ENCODE results near the gene RAP1A.
A peak's percentile ranks its signal among the peaks of the same experiment; 100 is the strongest.
"Not testable (repeated sequence)": the region's sequence is repeated elsewhere in the genome, so short reads cannot be mapped to it uniquely, and the experiment has no call there.

RAP1A gene

GRCh38 chr1:111679541-111679940 lies 60.0 kb downstream of the RAP1A start:
- no peak overlapping the region for H3K27ac Mint-ChIP-seq
- no peaks in the 10 kb centered on the region for H3K27me3 Mint-ChIP-seq (ENCODE audit: low read depth, poor library complexity)
- no peak for DNase-seq
- no peak overlapping the region for H3K4me3 Mint-ChIP-seq
- no peaks in the 10 kb centered on the region for H3K4me1 Mint-ChIP-seq
- H3K9me3 Mint-ChIP-seq, result peaks cover 98% of the 10 kb centered on the region
- TF ChIP-seq CTCF (IDR thresholded peaks at IDR 0.05), result no peak
- peaks cover 96% of the 10 kb centered on the region for H3K36me3 Mint-ChIP-seq (ENCODE audit: low read depth)

- H3K36me3 Mint-ChIP-seq (ENCODE audit: low read depth), result peaks cover 97% of the 10 kb centered on the region
- H3K9me3 Mint-ChIP-seq, result peaks cover 99% of the 10 kb centered on the region
Measured at GRCh38 chr1:111680212-111680800, 60.7 kb downstream of the RAP1A start.

GRCh38 chr1:111685293-111686153 lies 65.9 kb downstream of the RAP1A start:
- peaks cover 85% of the 10 kb centered on the region for H3K9me3 Mint-ChIP-seq
- not testable (repeated sequence) for H3K27me3 Mint-ChIP-seq (ENCODE audit: low read depth, poor library complexity); H3K4me1 Mint-ChIP-seq; H3K27ac Mint-ChIP-seq; DNase-seq; H3K4me3 Mint-ChIP-seq
- peaks cover 76% of the 10 kb centered on the region for H3K36me3 Mint-ChIP-seq (ENCODE audit: low read depth)

More at GRCh38 chr1:111680212-111680800, 60.7 kb downstream of the RAP1A start:
- H3K4me1 Mint-ChIP-seq; H3K27ac Mint-ChIP-seq; H3K27me3 Mint-ChIP-seq (ENCODE audit: low read depth, poor library complexity); DNase-seq; H3K4me3 Mint-ChIP-seq: not testable (repeated sequence)

GRCh38 chr1:111690306-111690617 lies 70.7 kb downstream of the RAP1A start:
- peak overlapping the region; percentile 21 for H3K27ac Mint-ChIP-seq

GRCh38 chr1:111691886-111692285 lies 72.3 kb downstream of the RAP1A start:
- no peak for DNase-seq
- no peaks in the 10 kb centered on the region for H3K4me1 Mint-ChIP-seq
- H3K9me3 Mint-ChIP-seq, result peaks cover 26% of the 10 kb centered on the region
- H3K27ac Mint-ChIP-seq, result no peak overlapping the region
- H3K36me3 Mint-ChIP-seq (ENCODE audit: low read depth), result peaks cover 40% of the 10 kb centered on the region
- H3K4me3 Mint-ChIP-seq, result no peak overlapping the region
- no peak for TF ChIP-seq CTCF (IDR thresholded peaks at IDR 0.05)
- H3K27me3 Mint-ChIP-seq (ENCODE audit: low read depth, poor library complexity), result no peaks in the 10 kb centered on the region

More at GRCh38 chr1:111690306-111690617, 70.7 kb downstream of the RAP1A start:
- Mint-ChIP-seq H3K36me3 (ENCODE audit: low read depth) (peaks cover 43% of the 10 kb centered on the region), H3K27me3 (ENCODE audit: low read depth, poor library complexity) (no peaks in the 10 kb centered on the region), H3K9me3 (peaks cover 38% of the 10 kb centered on the region), H3K4me3 (no peak overlapping the region), H3K4me1 (no peaks in the 10 kb centered on the region)
- no peak for TF ChIP-seq CTCF (IDR thresholded peaks at IDR 0.05)
- no peak for DNase-seq

- Mint-ChIP-seq H3K36me3 (ENCODE audit: low read depth) (peaks cover 38% of the 10 kb centered on the region), H3K27ac (no peak overlapping the region), H3K9me3 (no peaks in the 10 kb centered on the region), H3K4me1 (no peaks in the 10 kb centered on the region), H3K27me3 (ENCODE audit: low read depth, poor library complexity) (no peaks in the 10 kb centered on the region), H3K4me3 (no peak overlapping the region)
- no peak for TF ChIP-seq CTCF (IDR thresholded peaks at IDR 0.05)
- no peak for DNase-seq
Measured at GRCh38 chr1:111695801-111696200, 76.2 kb downstream of the RAP1A start.

GRCh38 chr1:111696330-111696729 lies 76.7 kb downstream of the RAP1A start:
- peaks cover 43% of the 10 kb centered on the region for H3K36me3 Mint-ChIP-seq (ENCODE audit: low read depth)
- no peaks in the 10 kb centered on the region for H3K4me1 Mint-ChIP-seq
- H3K27me3 Mint-ChIP-seq (ENCODE audit: low read depth, poor library complexity), result no peaks in the 10 kb centered on the region
- TF ChIP-seq CTCF (IDR thresholded peaks at IDR 0.05), result no peak
- no peak overlapping the region for H3K4me3 Mint-ChIP-seq
- no peak overlapping the region for H3K27ac Mint-ChIP-seq
- H3K9me3 Mint-ChIP-seq, result no peaks in the 10 kb centered on the region
- DNase-seq, result no peak
